H9 (cell line): ENCODE results near the gene CCDC154. TPM values are rescaled to one million over a fixed set of nuclear protein-coding genes. Genes with fewer than 3 reads are reported as not detected.

Source experiments
- DNase-seq: peaks from one replicate; pipeline ENCODE4 v3.0.0-alpha.2; 2017
- H2AFZ ChIP-seq: one replicate; pipeline ENCODE4 v1.6.1; 2013; ENCODE audit warnings: mild to moderate bottlenecking, low read length, control low read depth, moderate library complexity
- H2AK5ac ChIP-seq: 2 replicates; pipeline ENCODE4 v1.6.1; 2013; ENCODE audit warnings: low read length, control low read depth, mixed read lengths; ENCODE audit not compliant: insufficient read length
- H2BK120ac ChIP-seq: one replicate; pipeline ENCODE4 v1.6.1; 2013; ENCODE audit warnings: low read depth, mild to moderate bottlenecking, low read length, control low read depth, inconsistent platforms; ENCODE audit not compliant: poor library complexity, severe bottlenecking
- H2BK12ac ChIP-seq: 2 replicates; pipeline ENCODE4 v1.6.1; 2013; ENCODE audit warnings: low read length, control low read depth, mixed read lengths, low read depth; ENCODE audit not compliant: insufficient read length
- H2BK15ac ChIP-seq: 2 replicates; pipeline ENCODE4 v1.6.1; 2013; ENCODE audit warnings: low read depth, low read length, control low read depth
- H2BK20ac ChIP-seq: one replicate; pipeline ENCODE4 v1.6.1; 2013; ENCODE audit warnings: low read depth, mild to moderate bottlenecking, low read length, control low read depth, inconsistent platforms; ENCODE audit not compliant: poor library complexity, severe bottlenecking
- H2BK5ac ChIP-seq: 2 replicates; pipeline ENCODE4 v1.6.1; 2013; ENCODE audit warnings: low read length, control low read depth, mixed read lengths; ENCODE audit not compliant: insufficient read length
- H3K14ac ChIP-seq: 2 replicates; pipeline ENCODE4 v1.6.1; 2013; ENCODE audit warnings: low read length, control low read depth; ENCODE audit not compliant: insufficient read depth
- H3K18ac ChIP-seq: 2 replicates; pipeline ENCODE4 v1.6.1; 2013; ENCODE audit warnings: low read depth, mild to moderate bottlenecking, mixed read lengths, low read length, control low read depth; ENCODE audit not compliant: insufficient read length
- H3K23ac ChIP-seq: 2 replicates; pipeline ENCODE4 v1.6.1; 2013; ENCODE audit warnings: low read length, control low read depth, mixed read lengths, low read depth; ENCODE audit not compliant: insufficient read length
- H3K23me2 ChIP-seq: 2 replicates; pipeline ENCODE4 v1.6.1; 2013; ENCODE audit warnings: low read depth, mild to moderate bottlenecking, mixed read lengths, low read length, control low read depth; ENCODE audit not compliant: insufficient read length, poor library complexity, severe bottlenecking
- H3K27ac ChIP-seq: 2 replicates; pipeline ENCODE4 v1.5.1; 2013; ENCODE audit warnings: low read length, control low read depth, mixed read lengths, low read depth; ENCODE audit not compliant: insufficient read length
- H3K27me3 ChIP-seq: 2 replicates; pipeline ENCODE4 v1.6.1; 2013; ENCODE audit warnings: low read length, control low read depth, inconsistent platforms; ENCODE audit not compliant: insufficient read depth
- H3K4ac ChIP-seq: 2 replicates; pipeline ENCODE4 v1.6.1; 2013; ENCODE audit warnings: low read depth, mild to moderate bottlenecking, control low read depth, inconsistent platforms, low read length, moderate library complexity
- H3K4me1 ChIP-seq: 2 replicates; pipeline ENCODE4 v1.6.1; 2013; ENCODE audit warnings: low read length, control low read depth, inconsistent platforms; ENCODE audit not compliant: insufficient read depth
- H3K4me2 ChIP-seq: 2 replicates; pipeline ENCODE4 v1.6.1; 2013; ENCODE audit warnings: low read length, control low read depth, mixed read lengths; ENCODE audit not compliant: insufficient read length, insufficient read depth
- H3K56ac ChIP-seq: 2 replicates; pipeline ENCODE4 v1.6.1; 2013; ENCODE audit warnings: low read depth, mild to moderate bottlenecking, mixed read lengths, low read length, control low read depth; ENCODE audit not compliant: insufficient read length
- H3K79me1 ChIP-seq: 2 replicates; pipeline ENCODE4 v1.6.1; 2013; ENCODE audit warnings: low read depth, mild to moderate bottlenecking, moderate library complexity, low read length, control low read depth, inconsistent platforms; ENCODE audit not compliant: insufficient read depth, poor library complexity, severe bottlenecking
- H3K79me2 ChIP-seq: 2 replicates; pipeline ENCODE4 v1.6.1; 2013; ENCODE audit warnings: low read length, control low read depth, inconsistent platforms; ENCODE audit not compliant: insufficient read depth
- H3K9ac ChIP-seq: 2 replicates; pipeline ENCODE4 v1.6.1; 2013; ENCODE audit warnings: low read length, control low read depth, mixed read lengths; ENCODE audit not compliant: insufficient read length; ENCODE audit errors: extremely low read depth
- H3K9me3 ChIP-seq: one replicate; pipeline ENCODE4 v1.6.1; 2013; ENCODE audit warnings: low read depth, low read length, inconsistent platforms; ENCODE audit not compliant: control insufficient read depth
- H3T11ph ChIP-seq: one replicate; pipeline ENCODE4 v1.6.1; 2013; ENCODE audit warnings: mild to moderate bottlenecking, low read length, control low read depth, inconsistent platforms
- H4K20me1 ChIP-seq: one replicate; pipeline ENCODE4 v1.6.1; 2013; ENCODE audit not compliant: control insufficient read depth, insufficient read length, insufficient read depth
- H4K5ac ChIP-seq: 2 replicates; pipeline ENCODE4 v1.6.1; 2013; ENCODE audit warnings: low read depth, mild to moderate bottlenecking, mixed read lengths, low read length, control low read depth; ENCODE audit not compliant: insufficient read length
- H4K8ac ChIP-seq: replicated peaks from 2 replicates; pipeline ENCODE4 v1.6.1; 2013; ENCODE audit warnings: low read length, control low read depth, mixed read lengths, low read depth; ENCODE audit not compliant: insufficient read length
- H4K91ac ChIP-seq: 2 replicates; pipeline ENCODE4 v1.6.1; 2013; ENCODE audit warnings: low read depth, mild to moderate bottlenecking, moderate library complexity, mixed read lengths, low read length, control low read depth; ENCODE audit not compliant: insufficient read length
- H3K27ac Mint-ChIP-seq, 3 experiments: 2 replicates in 2 of 3; 3 replicates in 1 of 3; pipeline ENCODE4 v1.8.0; 2020 to 2021; ENCODE audit warnings: mixed read lengths in 3 of 3, mild to moderate bottlenecking in 1 of 3, moderate library complexity in 1 of 3
- H3K27me3 Mint-ChIP-seq: 2 replicates; pipeline ENCODE4 v1.8.0; 2021; ENCODE audit warnings: low read depth, mild to moderate bottlenecking, moderate library complexity, mixed read lengths
- H3K36me3 Mint-ChIP-seq, 3 experiments: 2 replicates in 2 of 3; 3 replicates in 1 of 3; pipeline ENCODE4 v1.8.0; 2020 to 2021; ENCODE audit warnings: low read depth in 3 of 3, mixed read lengths in 3 of 3; ENCODE audit not compliant: insufficient read depth in 1 of 3
- H3K4me1 Mint-ChIP-seq, 2 experiments: 2 replicates each; pipeline ENCODE4 v1.8.0; 2020; ENCODE audit warnings: mixed read lengths in 2 of 2
- H3K4me3 Mint-ChIP-seq, 2 experiments: 2 replicates in 1 of 2; 3 replicates in 1 of 2; pipeline ENCODE4 v1.8.0; 2020 to 2021; ENCODE audit warnings: mild to moderate bottlenecking in 2 of 2, mixed read lengths in 2 of 2, moderate library complexity in 1 of 2
- H3K9me3 Mint-ChIP-seq, 2 experiments: 2 replicates in 1 of 2; 3 replicates in 1 of 2; pipeline ENCODE4 v1.8.0; 2020; ENCODE audit warnings: mild to moderate bottlenecking in 2 of 2, mixed read lengths in 2 of 2, moderate library complexity in 1 of 2
- CTCF ChIP-seq: fragments of 200-600 bp; sonication (generic); conservative IDR thresholded peaks from 3 replicates; pipeline ENCODE4 v1.8.0; 2021; ENCODE audit warnings: antibody characterized with exemption, mild to moderate bottlenecking
- WGBS: extraction: QIAGEN DNeasy Blood & Tissue Kit; methylation state at CpG from one replicate; pipeline ENCODE4 v1.1.7; 2013; ENCODE audit warnings: missing lambda C conversion rate, low lambda C conversion rate, mixed read lengths; ENCODE audit not compliant: insufficient read length; ENCODE audit errors: extremely low coverage; 5-methylcytosine and 5-hydroxymethylcytosine counted together
- total RNA-seq: library from RNA; stranded (reverse); gene quantifications from 2 replicates; pipeline ENCODE4 v1.2.1, GENCODE V29; 2021

Gene CCDC154
- total RNA-seq, 1 experiment from 2014 or later, result 1.3 TPM

GRCh38 chr16:1445518-1446203, 1.3 kb upstream of the CCDC154 start:
- H3K79me2 ChIP-seq, result no peaks in the 10 kb centered on the region
- WGBS, result no CpG with 5 or more reads among the region's 25 CpGs

More at GRCh38 chr16:1445518-1446203, 1.3 kb upstream of the CCDC154 start:
- Histone ChIP-seq H4K20me1 (peaks cover 2% of the 10 kb centered on the region), H3K23me2 (no peaks in the 10 kb centered on the region), H3K4me1 (no peaks in the 10 kb centered on the region), H3K4ac (no peak overlapping the region), H2BK20ac (no peak overlapping the region), H3K9me3 (no peaks in the 10 kb centered on the region), H3K27me3 (no peaks in the 10 kb centered on the region), H2BK5ac (no peak overlapping the region), H3K9ac (no peak overlapping the region), H2BK12ac (no peak overlapping the region), H2BK120ac (no peak overlapping the region), H3T11ph (no peak overlapping the region), H3K79me1 (no peaks in the 10 kb centered on the region), H4K5ac (no peak overlapping the region), H2AK5ac (no peak overlapping the region), H3K4me2 (no peak overlapping the region), H2AFZ (no peak overlapping the region), H4K8ac (no peak overlapping the region), H4K91ac (no peak overlapping the region), H3K56ac (no peak overlapping the region), H3K23ac (no peak overlapping the region), H3K18ac (no peak overlapping the region), H3K27ac (no peak overlapping the region), H2BK15ac (no peak overlapping the region), H3K14ac (no peak overlapping the region)
- peaks cover 1% of the 10 kb centered on the region; the same call in 1 of the 2 replicates for H3K27me3 Mint-ChIP-seq
- no peak overlapping the region for H3K4me3 Mint-ChIP-seq
- peaks cover 0 to 16% (median 15%) of the 10 kb centered on the region in 3 experiments; a peak in 5 of 7 replicates for H3K36me3 Mint-ChIP-seq
- no peak for TF ChIP-seq CTCF
- no peaks in the 10 kb centered on the region for H3K4me1 Mint-ChIP-seq
- H3K9me3 Mint-ChIP-seq, result no peaks in the 10 kb centered on the region
- DNase-seq, result no peak
- no peak overlapping the region for H3K27ac Mint-ChIP-seq
